HT1080 (cell line): ENCODE data around the gene MMP17. TPM values are rescaled to one million over a fixed set of nuclear protein-coding genes. Genes with fewer than 3 reads are reported as not detected.
"Not testable (repeated sequence)": the region's sequence is repeated elsewhere in the genome, so short reads cannot be mapped to it uniquely, and the experiment has no call there.

Source experiments
- DNase-seq: peaks from one replicate; pipeline ENCODE4 v3.0.0-alpha.2; 2015; ENCODE audit warnings: low read depth
- total RNA-seq: library from RNA; depleted of rRNA; stranded (reverse); fragments of >200 nt; shearing (Covaris generic); gene quantifications from 2 replicates; pipeline ENCODE4 v1.2.3, GENCODE V29; 2014

MMP17 gene
- total RNA-seq, 1 experiment from 2014 or later, result 32.3 TPM

DNA sequence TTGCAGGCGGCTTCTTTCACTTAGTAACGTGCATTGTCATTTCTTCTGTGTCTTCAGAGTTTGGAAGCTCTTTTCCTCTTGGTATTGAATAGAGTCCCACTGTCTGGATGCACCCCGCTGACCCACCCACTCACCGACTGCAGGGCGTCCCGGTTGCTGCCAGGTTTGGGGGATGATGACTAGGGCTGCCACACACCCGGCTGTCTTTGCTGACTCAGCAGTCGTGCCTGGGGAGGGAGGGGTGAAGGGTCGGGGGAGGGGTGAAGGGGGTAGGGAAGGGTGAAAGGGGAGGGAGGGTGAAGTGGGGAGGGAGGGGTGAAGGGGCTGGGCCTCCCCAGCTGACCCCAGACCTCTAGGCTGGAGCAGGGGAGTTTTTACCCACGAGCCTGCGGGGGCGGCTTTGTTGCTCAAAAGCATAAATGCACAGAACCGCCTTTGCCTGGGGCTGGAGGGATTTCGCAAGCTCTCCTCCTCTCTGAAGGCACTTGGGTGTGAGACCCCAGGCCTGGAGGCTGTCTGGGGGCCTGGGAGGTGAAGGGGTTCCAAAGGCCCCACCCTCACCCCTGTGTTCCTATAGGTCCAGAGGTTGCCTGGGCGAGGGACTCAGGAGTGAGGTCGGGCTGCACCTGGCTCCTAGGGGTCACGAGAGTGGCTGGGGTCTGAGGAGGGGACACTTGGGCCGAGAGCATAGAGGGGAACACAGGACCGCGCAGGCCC is 35.0 kb downstream of the MMP17 start:
- DNase-seq, result no peak

DNA sequence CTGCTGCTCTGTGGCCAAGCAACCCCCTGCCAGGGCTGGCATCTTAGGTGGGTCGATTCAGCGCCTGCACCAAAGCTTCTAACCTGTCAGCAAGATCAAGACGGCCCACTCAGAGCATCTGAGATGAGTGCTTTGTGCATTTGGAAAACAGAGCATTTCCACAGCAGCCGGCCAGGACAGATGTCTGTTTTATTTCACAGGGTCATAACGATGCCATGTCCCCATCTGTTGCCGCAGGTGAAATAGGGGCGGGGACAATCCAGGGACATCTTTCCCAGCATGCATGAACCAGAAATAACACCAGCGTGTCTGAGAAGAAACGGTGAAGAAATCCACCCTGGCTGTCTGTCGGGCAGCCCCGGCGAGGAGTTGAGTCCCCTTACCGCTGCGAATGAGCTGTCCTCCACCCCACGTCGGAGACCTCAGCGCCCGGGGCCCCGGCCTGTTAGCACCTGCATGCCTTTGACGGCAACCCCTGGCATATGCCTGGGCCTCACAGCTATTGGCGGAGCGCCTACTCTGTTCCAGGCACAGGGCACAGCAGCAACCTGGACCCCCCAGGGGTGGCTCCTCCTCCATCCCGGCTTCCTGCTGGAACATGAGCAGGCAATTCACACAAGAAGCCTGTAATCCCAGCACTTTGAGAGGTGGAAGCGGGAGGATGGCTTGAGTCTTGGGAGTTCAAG is 35.7 kb downstream of the MMP17 start:
- DNase-seq, result no peak

DNA sequence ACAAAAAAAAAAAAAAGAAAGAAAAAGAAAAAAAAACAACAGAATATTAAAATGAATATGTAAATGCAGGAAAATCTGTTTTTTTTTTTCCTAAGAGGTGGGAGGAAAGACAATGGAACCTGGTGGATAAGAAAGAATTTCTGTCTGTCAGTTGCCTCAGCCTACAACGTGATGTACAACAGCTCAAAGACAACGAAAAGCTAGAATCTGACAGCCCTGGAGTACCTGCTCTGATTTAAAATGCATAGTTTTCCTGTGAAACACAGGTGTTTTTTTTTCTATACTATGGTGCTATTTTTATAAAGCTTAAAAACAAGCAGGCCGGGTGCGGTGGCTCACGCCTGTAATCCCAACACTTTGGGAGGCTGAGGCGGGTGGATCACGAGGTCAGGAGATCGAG is 36.3 kb downstream of the MMP17 start:
- DNase-seq, result no peak

DNA sequence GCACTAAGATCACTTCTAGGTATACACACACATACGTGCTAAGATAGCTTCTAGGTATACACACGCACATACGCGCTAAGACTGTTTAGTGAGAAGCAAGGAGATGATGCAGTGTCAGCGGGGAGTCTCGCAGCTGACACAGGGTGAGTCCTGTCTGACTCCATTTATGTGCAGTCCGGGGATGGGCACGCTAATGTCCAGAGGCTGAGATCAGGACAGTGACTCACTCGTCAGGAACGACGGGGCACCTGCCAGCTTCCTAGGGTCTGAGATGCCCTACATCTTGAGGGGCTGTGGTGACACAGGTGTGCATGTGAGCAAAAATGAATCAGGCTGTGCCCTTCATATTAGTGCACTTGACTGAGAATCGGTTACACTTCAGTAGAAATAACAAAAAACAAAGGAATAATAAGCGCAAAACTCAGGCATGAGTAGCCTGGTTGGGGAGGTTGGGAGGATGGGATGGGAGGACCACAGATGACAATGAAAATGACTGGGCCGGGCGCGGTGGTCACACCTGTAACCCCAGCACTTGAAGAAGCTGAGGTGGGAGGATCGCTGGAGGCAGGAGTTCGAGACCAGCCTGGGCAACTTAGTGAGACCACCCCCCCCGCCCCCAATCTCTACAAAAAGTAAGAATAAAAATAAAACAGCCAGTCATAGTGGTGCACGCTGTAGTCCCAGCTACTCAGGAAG is 37.1 kb downstream of the MMP17 start:
- DNase-seq, result peak; percentile 90

DNA sequence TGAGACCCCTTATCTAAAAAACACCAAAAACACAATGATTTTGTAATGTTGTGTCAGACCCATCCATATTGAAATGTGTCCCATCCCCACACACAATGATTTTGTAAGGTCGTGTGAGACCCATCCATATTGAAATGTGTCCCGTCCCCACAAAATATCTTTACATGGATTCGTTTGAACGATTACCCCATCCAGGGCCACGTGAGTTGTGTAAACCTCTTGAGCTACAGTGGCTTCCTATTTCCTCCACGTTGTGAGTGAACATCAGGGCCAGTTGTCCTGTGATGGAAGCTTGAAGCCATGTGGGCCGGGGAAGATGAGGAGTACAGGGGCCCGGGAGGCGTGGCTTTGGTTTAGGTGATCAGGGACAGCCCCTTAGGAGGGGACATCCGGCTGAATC is 39.3 kb downstream of the MMP17 start:
- no peak for DNase-seq

DNA sequence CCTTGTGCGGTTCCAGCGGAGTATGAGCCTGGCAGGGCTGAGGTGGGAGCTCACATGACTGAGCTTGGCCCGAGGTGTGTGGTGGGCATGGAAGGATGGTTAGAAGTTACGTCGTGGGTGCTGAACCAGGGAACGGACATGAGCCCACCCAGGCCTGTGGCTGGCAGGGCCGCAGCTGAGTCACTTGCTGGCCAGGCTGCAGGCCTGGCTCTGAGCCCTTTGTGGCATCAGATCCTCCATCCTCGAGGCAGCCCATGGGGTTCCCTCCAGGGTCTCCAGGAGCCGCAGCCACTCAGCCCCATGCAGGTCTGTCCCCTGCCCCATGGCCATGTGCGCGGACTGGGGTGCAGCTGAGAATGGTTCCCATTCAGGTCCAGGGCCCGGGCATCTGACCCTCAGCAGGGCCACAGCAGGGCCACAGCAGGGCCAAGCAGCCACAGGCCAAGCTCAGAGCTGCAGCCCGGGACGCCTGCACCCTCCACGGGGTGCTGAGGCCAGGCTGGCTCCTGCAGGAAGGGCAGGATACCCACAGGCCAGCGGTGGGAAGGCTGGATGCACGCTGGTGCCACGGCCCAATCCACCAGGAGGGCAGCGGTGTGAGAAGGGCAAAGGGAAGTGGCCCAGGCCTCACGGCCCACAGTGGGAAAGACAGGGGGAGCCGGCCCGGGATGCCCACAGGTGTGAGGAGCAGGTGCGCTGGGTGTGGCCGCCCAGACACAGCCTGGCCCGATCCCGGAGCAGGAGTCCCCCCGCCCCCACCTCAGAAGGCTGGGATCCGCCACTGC is 39.9 kb downstream of the MMP17 start:
- DNase-seq, result no peak

DNA sequence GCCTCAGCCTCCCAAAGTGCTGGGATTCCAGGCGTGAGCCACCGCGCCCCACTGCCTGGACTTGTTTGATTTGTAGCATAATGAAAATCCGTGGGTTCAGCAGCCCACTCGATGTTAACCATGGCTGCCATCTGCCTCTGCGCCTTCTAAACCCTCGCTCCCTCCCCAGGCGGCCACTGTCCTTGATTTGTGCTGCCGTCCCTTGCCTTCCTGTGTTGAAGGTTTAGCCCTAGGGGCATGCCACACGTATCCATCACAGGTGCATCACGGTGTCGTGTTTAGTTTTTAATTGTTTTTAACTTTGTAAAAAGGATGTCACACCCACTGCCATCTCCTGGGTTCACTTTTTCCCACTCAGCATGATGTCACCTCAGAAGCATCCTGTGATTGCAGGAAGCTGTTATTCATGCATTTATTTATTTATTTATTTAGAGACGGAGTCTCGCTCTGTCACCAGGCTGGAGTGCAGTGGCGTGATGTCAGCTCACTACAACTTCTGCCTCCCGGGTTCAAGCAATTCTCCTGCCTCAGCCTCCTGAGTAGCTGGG is 41.8 kb downstream of the MMP17 start:
- peak; percentile 62 for DNase-seq

DNA sequence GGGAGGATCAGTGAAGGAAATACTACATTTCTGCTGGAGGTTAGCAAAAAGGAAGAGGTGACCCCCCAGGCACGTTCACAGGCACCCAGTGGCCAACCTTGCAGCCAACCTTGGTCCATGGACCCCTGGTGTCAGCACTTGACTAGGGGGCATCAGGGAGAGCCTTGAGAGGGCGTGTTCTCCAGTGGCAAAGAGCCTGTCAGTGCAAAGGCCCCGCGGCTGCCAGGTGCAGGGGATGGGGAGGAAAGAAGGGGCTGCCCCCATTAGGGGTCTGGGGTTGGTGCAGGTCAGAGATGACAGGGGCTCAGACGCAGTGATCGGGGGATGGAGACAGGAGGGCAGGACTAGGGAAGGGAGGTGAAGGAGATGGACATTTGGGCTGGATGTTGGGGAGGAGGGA is 43.5 kb downstream of the MMP17 start:
- no peak for DNase-seq

DNA sequence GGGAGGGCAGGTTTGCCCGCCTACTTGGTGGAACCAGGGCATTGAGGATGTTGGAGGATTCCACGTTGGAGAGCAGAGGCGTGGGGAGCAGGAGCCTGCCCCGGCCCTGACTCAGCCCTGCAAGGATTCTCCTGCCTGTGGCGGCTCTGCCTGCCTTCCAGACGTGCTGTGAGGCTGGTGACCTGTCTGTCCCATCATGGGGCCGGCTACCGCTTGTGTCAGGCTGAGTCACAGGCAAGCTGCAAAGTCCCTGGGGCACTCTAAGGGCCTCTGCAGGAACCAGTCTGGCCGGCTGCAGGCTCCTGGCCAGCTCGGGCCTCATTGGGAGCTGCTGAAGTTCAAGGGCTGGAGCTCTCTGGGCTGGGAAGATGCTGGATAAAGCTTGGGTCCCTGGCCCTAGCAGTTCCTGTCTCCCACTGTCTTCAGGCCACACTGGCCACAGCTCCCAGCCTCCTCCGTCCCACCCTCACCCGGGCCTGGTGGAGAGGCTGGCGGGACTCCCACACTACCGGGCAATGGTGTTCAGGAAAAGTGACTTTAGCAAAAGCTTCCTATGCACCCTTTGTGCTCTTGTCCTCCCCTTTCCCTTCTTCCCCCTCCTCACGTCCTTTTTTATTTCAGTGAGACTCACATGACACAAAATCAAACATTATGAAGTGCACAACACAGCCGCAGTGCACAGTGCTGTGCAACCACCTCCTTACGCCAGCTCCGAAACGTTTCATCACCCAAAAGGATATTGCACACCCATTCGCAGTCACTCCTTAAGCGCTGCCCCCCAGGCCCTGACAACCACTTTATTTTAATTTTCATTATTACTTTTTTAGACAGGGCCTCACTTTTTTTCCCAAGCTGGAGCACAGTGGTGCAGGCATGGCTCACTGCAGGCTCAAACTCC is 44.2 kb downstream of the MMP17 start:
- DNase-seq, result peak; percentile 87

DNA sequence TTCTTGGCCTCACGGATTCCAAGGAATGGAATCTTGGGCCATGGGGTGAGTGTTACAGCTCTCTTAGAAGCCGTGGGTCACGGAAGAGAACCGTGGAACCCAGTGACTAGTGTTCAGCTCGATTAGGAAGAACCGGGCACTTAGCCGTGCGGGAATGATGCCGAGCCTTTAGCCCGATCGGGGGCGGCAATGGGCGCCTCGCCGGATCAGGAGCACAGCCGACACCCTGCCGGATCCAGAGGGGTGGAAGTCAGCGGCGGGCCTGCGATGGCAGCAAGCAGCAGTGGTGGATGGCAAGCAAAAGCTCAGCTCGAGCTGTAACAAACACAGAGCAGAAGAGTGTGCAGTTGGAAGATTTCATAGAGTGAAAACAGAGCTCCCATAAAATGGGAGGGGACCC is 45.1 kb downstream of the MMP17 start:
- DNase-seq, result no peak

DNA sequence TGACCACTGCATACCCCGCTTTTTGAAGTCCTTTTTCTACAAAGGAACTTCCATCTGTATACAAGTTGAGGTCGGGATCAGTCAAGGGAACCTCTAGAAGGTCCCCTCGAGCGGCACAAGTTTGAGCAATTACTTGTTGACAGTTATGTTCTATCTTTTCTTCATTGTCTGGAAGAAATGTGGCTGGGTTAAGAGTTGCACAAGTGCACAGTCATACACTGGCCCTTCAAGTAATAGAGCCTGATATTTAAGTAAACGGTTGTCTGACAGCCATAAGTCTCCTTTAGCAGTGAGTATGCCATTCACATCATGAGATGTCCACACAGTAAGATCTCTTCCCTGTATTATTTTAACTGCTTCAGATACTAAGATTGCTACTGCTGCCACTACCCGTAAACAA is 46.8 kb downstream of the MMP17 start:
- not testable (repeated sequence) for DNase-seq

DNA sequence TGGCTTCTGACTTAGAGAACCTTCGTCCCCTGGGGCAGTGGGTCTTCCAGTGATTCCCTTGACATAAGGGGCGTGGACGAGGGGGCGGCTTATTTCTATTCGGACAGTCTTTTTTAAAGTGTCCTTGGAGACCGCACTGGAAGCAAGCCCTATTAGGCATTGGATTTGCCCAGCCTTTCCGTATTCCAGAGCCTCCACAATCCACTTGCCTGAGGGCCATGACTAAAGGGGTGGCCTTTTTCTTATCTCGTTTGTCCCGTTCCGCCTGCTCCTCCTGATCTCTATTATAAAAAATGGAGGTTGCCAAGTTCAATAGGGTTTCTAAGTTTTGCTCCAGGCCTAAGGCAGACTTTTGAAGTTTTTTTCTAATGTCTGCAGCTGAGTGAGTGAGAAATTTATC is 49.0 kb downstream of the MMP17 start:
- not testable (repeated sequence) for DNase-seq

DNA sequence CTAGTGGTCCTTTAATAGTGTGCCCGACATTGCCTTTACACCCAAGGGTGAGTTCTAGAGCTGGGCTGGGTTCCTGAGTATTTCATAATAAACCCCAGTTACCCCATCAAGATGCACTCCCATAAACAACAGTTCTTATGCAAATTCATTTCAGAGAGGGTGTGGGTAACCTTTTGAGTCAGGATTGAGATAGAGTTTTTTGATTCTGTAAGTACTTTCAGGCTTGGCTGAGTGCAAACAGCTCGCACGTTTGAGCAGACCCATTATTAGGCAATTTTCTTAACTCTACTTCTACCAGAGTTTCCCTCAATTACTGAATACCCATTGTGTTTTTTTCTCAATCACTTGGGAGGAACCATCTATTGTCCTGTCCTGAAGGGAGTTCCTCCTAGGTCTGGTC is 50.2 kb downstream of the MMP17 start:
- DNase-seq, result not testable (repeated sequence)

DNA sequence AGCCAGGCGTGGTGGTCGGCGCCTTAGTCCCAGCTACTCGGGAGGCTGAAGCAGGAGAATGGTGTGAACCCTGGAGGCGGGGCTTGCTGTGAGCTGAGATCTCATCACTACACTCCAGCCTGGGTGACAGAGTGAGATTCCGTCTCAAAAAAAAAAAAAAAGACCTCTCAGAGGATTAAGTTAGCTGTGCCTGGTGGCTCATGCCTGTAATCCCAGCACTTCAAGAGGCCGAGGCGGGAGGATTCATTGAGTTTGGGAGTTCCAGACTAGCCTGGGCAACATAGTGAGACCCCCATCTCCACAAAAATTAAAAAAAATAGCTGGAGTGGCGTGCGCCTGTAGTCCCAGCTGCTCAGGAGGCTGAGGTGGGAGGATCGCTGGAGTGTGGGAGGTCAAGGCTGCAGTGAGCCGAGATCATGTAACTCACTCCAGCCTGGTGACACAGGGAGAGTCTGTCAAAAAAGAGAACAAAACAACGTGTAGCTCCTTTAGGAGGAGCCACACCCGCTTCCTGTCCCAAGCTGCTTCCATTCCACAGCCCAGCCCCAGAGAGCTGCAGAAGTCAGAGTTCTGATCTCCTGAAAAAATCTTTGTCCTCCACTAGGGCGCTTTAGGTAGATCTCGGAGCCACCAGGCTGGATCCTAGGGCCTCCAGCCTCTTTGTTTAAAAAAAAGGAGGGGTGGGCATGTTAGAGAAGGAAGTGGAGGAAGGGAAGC is 54.8 kb downstream of the MMP17 start:
- no peak for DNase-seq

DNA sequence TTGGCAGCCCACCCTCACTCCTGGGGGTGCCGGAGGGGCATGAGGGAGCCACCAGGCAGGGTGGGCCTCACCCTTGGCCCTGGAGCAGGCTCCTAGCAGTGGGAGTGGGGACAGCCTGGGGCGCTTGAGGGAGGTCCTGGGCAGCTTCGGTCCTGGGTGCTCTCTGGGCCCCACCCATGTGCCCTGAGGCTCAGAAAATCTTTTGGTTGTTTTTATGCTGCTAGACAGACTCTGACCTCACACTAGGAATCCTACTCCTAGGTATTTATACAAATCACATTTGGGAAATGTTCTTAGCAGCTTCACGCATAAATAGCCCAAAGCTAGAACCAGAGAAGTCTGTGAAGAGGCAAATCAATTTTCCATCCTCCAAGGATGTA is 55.3 kb downstream of the MMP17 start:
- no peak for DNase-seq

DNA sequence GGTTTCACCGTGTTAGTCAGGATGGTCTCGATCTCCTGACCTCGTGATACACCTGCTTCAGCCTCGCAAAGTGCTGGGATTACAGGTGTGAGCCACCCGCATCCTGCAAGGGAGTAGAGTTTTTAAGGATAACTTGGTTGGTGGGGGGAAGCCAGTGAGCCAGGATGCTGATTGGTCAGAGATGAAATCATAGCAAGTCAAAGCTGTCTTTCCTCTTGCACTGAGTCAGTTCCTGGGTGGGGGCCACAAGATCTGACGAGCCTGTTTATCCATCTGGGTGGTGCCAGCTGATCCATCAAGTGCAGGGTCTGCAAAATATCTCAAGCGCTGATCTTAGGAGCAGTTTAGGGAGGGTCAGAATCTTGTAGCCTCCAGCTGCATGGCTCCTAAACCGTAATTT is 56.9 kb downstream of the MMP17 start:
- DNase-seq, result peak; percentile 23

DNA sequence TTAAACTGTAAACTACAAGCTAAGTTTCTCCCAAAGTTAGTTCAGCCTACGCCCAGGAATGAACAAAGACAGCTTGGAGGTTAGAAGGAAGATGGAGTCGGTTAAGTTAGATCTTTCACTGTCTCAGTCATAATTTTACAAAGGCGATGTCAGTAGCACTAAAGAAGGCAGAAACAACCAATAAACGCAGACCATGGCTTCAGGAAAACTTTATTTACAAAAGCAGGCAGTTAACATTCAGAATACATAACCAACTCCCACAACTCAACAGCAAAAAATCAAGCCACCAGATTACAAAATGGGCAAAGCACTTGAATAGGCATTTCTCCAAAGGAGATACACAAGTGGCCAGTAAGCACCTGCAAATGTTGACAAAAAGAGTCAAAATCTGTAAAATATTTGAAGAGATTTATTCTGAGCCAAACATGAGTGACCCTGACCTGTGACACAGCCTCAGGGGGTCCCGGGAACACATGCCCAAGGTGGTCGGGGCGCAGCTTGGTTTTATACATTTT is 57.4 kb downstream of the MMP17 start:
- no peak for DNase-seq

DNA sequence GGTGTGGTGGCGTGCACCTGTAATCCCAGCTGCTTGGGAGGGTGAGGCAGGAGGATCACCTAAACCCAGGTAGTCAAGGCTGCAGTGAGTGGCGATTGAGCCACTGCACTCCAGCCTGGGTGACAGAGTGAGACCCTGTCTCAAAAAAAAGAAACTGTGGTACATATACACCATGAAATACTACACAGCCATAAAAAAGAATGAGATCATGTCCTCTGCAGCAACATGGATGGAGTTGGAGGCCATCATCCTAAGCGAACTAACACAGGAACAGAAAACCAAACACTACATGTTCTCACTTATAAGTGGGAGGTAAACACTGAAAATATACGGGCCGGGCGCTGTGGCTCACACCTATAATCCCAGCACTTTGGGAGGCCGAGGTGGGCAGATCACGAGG is 63.5 kb downstream of the MMP17 start:
- not testable (repeated sequence) for DNase-seq
